ENCODE results near the gene EN1.

Gene EN1

DNA sequence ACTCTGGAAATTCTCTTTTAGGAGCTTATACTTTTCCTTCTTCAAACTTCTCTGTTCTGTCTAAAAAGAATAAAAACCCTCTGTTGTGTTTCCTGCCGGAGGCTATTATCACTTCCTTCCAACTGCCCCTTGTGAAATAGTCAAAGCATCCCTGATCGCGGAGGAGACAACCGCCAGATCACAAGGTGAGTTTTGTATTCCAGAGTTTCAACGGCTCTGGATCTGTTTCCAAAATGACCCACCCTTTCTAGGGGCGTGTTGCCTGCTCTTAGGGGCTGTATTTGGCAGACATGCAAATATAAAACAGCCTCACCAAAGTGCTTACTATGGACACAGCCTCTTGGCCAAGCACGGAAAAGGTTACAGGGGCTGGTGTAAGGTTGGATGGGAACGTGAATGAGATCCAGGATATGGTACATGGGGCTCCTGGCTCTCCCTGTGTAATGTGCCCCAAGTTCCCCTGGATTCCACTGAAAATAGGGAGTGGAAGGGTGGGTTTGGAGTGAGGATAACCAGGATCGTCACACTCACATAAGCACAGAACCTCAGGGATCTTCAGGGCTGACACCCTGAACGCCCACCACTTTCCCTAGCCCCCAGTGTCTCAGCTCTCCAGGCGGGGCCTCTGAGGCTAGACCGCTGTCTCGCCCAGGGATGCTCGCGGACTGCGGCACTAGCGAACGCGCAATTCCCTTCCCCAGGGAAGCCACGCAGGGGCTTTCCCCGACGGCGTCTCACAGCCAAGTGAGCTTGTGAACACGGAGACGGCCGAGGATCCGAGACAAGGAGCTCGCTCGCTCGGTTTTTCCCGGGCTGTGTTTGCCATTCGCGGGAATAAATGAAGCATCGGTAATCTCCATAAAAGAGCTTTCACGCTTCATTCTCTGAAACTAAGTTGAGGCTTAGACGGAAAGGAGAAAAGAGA lies 14.4 kb downstream of the EN1 start:
- Histone ChIP-seq H3K4me1 (ENCODE audit: control insufficient read depth, insufficient read depth, low read length) (peaks cover 30% of the 10 kb centered on the region), H3K36me3 (ENCODE audit: control insufficient read depth, insufficient read depth, low read length) (no peaks in the 10 kb centered on the region), H3K27ac (ENCODE audit: low read depth, low read length) (no peak overlapping the region), H3K27me3 (ENCODE audit: control insufficient read depth, insufficient read depth, low read length) (peaks cover 100% of the 10 kb centered on the region), H3K9me3 (ENCODE audit: control insufficient read depth, insufficient read depth, low read length) (no peaks in the 10 kb centered on the region), H3K9ac (ENCODE audit: low read depth, low read length) (no peak overlapping the region), H3K4me3 (ENCODE audit: low read depth, low read length) (peak overlapping the region; percentile 52)

- H3K36me3 ChIP-seq (ENCODE audit: control insufficient read depth, insufficient read depth, low read length), result no peaks in the 10 kb centered on the region
- no peak overlapping the region for H3K4me3 ChIP-seq (ENCODE audit: low read depth, low read length)
- peaks cover 97% of the 10 kb centered on the region for H3K27me3 ChIP-seq (ENCODE audit: control insufficient read depth, insufficient read depth, low read length)
- no peak overlapping the region for H3K27ac ChIP-seq (ENCODE audit: low read depth, low read length)
- no peak overlapping the region for H3K9ac ChIP-seq (ENCODE audit: low read depth, low read length)
- H3K9me3 ChIP-seq (ENCODE audit: control insufficient read depth, insufficient read depth, low read length), result no peaks in the 10 kb centered on the region
- peaks cover 30% of the 10 kb centered on the region for H3K4me1 ChIP-seq (ENCODE audit: control insufficient read depth, insufficient read depth, low read length)
Observed at GRCh38 chr2:118832071-118832790, 15.2 kb downstream of the EN1 start.

DNA sequence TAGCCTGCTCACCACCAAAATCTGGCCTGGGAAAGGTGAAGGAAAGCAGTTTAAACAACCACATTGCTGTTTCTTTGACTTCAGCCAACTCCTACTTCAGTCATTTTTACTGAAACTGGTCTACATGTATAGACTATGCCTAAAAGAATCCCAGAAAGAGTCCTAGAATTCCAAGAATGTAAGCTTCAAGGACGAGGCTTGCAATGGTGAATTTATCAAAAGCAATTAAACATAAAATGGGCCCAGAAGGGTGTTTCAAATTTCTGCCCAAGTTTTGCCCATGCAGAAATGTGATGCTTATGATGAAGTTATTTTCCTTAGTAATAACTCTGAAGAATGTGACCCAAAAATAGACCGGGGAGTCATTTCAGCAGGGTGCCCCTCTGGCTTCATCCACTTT lies 16.6 kb downstream of the EN1 start:
- Histone ChIP-seq H3K4me3 (ENCODE audit: low read depth, low read length) (no peak overlapping the region), H3K4me1 (ENCODE audit: control insufficient read depth, insufficient read depth, low read length) (peaks cover 24% of the 10 kb centered on the region), H3K9ac (ENCODE audit: low read depth, low read length) (no peak overlapping the region), H3K27me3 (ENCODE audit: control insufficient read depth, insufficient read depth, low read length) (peaks cover 89% of the 10 kb centered on the region), H3K27ac (ENCODE audit: low read depth, low read length) (no peak overlapping the region), H3K9me3 (ENCODE audit: control insufficient read depth, insufficient read depth, low read length) (no peaks in the 10 kb centered on the region), H3K36me3 (ENCODE audit: control insufficient read depth, insufficient read depth, low read length) (no peaks in the 10 kb centered on the region)

DNA sequence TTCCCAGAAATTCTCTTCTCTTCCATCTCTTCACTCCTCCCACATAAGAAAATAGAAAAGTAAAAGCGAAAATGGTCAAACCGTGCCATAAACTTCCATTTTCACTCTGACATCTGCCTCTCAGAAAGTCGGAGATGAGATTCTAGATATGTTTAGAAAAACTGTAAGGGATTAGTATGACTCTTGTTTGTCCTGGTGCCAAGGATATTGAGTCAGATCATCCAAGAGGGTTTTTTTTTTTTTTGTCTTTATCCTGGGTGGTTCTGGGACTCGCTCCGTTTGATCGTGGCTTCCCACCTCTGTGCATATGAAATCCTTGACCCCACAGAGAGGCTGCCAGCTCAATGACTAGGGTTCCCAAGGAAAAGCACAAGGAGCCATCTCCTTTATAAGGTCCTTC lies 17.3 kb downstream of the EN1 start:
- no peaks in the 10 kb centered on the region for H3K9me3 ChIP-seq (ENCODE audit: control insufficient read depth, insufficient read depth, low read length)
- H3K4me3 ChIP-seq (ENCODE audit: low read depth, low read length), result no peak overlapping the region
- no peaks in the 10 kb centered on the region for H3K36me3 ChIP-seq (ENCODE audit: control insufficient read depth, insufficient read depth, low read length)
- no peak overlapping the region for H3K27ac ChIP-seq (ENCODE audit: low read depth, low read length)
- H3K27me3 ChIP-seq (ENCODE audit: control insufficient read depth, insufficient read depth, low read length), result peaks cover 87% of the 10 kb centered on the region
- H3K9ac ChIP-seq (ENCODE audit: low read depth, low read length), result no peak overlapping the region
- peaks cover 22% of the 10 kb centered on the region for H3K4me1 ChIP-seq (ENCODE audit: control insufficient read depth, insufficient read depth, low read length)

DNA sequence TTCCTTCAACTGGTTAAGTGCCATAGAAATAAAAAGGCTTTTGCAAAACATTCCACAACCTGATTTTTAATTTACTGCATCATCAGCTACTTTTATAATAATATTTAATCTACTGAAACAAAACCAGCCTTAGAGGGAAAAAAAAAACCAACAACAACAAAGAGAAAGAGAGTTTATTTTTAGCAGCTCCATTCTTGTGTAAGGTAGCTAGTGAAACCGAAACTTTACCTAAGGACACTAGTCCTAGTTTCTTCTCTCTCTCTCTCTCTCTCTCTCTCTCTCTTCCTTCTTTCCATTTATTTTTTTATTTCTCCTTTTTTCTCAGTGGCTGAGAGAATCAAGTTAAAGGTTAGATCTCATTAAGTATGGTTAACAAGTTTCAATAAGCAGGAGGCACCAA lies 21.4 kb downstream of the EN1 start:
- no peak overlapping the region for H3K9ac ChIP-seq (ENCODE audit: low read depth, low read length)
- peaks cover 46% of the 10 kb centered on the region for H3K27me3 ChIP-seq (ENCODE audit: control insufficient read depth, insufficient read depth, low read length)
- H3K36me3 ChIP-seq (ENCODE audit: control insufficient read depth, insufficient read depth, low read length), result no peaks in the 10 kb centered on the region
- H3K9me3 ChIP-seq (ENCODE audit: control insufficient read depth, insufficient read depth, low read length), result no peaks in the 10 kb centered on the region
- H3K4me3 ChIP-seq (ENCODE audit: low read depth, low read length), result no peak overlapping the region
- no peak overlapping the region for H3K27ac ChIP-seq (ENCODE audit: low read depth, low read length)
- H3K4me1 ChIP-seq (ENCODE audit: control insufficient read depth, insufficient read depth, low read length), result peaks cover 6% of the 10 kb centered on the region; the same call in 1 of the 2 replicates

DNA sequence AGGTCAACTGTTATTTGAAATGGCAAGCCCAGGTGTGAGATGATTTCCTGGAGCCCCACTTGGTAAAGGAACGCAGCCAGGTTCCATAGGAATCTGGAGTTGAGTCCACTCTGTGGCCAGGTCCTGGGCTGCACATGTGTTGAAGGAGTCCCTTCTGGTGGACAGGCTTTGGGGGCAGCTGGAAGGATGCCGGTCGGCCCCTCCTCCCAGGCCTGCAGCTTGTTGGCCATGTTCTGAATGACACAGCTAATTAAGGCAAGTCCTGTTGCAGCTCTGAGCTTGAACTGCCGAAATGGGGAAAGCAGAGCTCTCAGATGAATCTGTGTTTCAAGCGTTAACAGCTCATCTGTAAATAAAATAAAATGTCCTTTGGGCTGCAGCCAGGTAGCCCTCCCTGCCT lies 23.8 kb downstream of the EN1 start:
- Histone ChIP-seq H3K27ac (ENCODE audit: low read depth, low read length) (no peak overlapping the region), H3K9me3 (ENCODE audit: control insufficient read depth, insufficient read depth, low read length) (no peaks in the 10 kb centered on the region), H3K9ac (ENCODE audit: low read depth, low read length) (no peak overlapping the region), H3K4me3 (ENCODE audit: low read depth, low read length) (no peak overlapping the region), H3K4me1 (ENCODE audit: control insufficient read depth, insufficient read depth, low read length) (peaks cover 6% of the 10 kb centered on the region; the same call in 1 of the 2 replicates), H3K36me3 (ENCODE audit: control insufficient read depth, insufficient read depth, low read length) (no peaks in the 10 kb centered on the region), H3K27me3 (ENCODE audit: control insufficient read depth, insufficient read depth, low read length) (peaks cover 22% of the 10 kb centered on the region)

GRCh38 chr2:118822572-118822971 lies 24.9 kb downstream of the EN1 start:
- Histone ChIP-seq H3K27ac (ENCODE audit: low read depth, low read length) (no peak overlapping the region), H3K4me1 (ENCODE audit: control insufficient read depth, insufficient read depth, low read length) (peaks cover 6% of the 10 kb centered on the region; the same call in 1 of the 2 replicates), H3K27me3 (ENCODE audit: control insufficient read depth, insufficient read depth, low read length) (peaks cover 15% of the 10 kb centered on the region; the same call in 1 of the 2 replicates), H3K4me3 (ENCODE audit: low read depth, low read length) (no peak overlapping the region), H3K36me3 (ENCODE audit: control insufficient read depth, insufficient read depth, low read length) (no peaks in the 10 kb centered on the region), H3K9ac (ENCODE audit: low read depth, low read length) (no peak overlapping the region), H3K9me3 (ENCODE audit: control insufficient read depth, insufficient read depth, low read length) (no peaks in the 10 kb centered on the region)

- Histone ChIP-seq H3K27me3 (ENCODE audit: control insufficient read depth, insufficient read depth, low read length) (peaks cover 14% of the 10 kb centered on the region; the same call in 1 of the 2 replicates), H3K4me3 (ENCODE audit: low read depth, low read length) (no peak overlapping the region), H3K4me1 (ENCODE audit: control insufficient read depth, insufficient read depth, low read length) (peaks cover 6% of the 10 kb centered on the region; the same call in 1 of the 2 replicates), H3K9ac (ENCODE audit: low read depth, low read length) (no peak overlapping the region), H3K9me3 (ENCODE audit: control insufficient read depth, insufficient read depth, low read length) (no peaks in the 10 kb centered on the region), H3K36me3 (ENCODE audit: control insufficient read depth, insufficient read depth, low read length) (no peaks in the 10 kb centered on the region), H3K27ac (ENCODE audit: low read depth, low read length) (no peak overlapping the region)
Observed at GRCh38 chr2:118822015-118822414, 25.4 kb downstream of the EN1 start.

GRCh38 chr2:118817469-118817868 lies 30.0 kb downstream of the EN1 start:
- Histone ChIP-seq H3K27me3 (ENCODE audit: control insufficient read depth, insufficient read depth, low read length) (peaks cover 14% of the 10 kb centered on the region; the same call in 1 of the 2 replicates), H3K27ac (ENCODE audit: low read depth, low read length) (no peak overlapping the region), H3K9me3 (ENCODE audit: control insufficient read depth, insufficient read depth, low read length) (no peaks in the 10 kb centered on the region), H3K4me1 (ENCODE audit: control insufficient read depth, insufficient read depth, low read length) (peaks cover 29% of the 10 kb centered on the region), H3K9ac (ENCODE audit: low read depth, low read length) (no peak overlapping the region), H3K4me3 (ENCODE audit: low read depth, low read length) (no peak overlapping the region), H3K36me3 (ENCODE audit: control insufficient read depth, insufficient read depth, low read length) (no peaks in the 10 kb centered on the region)

GRCh38 chr2:118816669-118817068 lies 30.8 kb downstream of the EN1 start:
- Histone ChIP-seq H3K27me3 (ENCODE audit: control insufficient read depth, insufficient read depth, low read length) (peaks cover 15% of the 10 kb centered on the region; the same call in 1 of the 2 replicates), H3K4me1 (ENCODE audit: control insufficient read depth, insufficient read depth, low read length) (peaks cover 26% of the 10 kb centered on the region), H3K4me3 (ENCODE audit: low read depth, low read length) (no peak overlapping the region), H3K9me3 (ENCODE audit: control insufficient read depth, insufficient read depth, low read length) (no peaks in the 10 kb centered on the region), H3K36me3 (ENCODE audit: control insufficient read depth, insufficient read depth, low read length) (no peaks in the 10 kb centered on the region), H3K9ac (ENCODE audit: low read depth, low read length) (no peak overlapping the region), H3K27ac (ENCODE audit: low read depth, low read length) (no peak overlapping the region)

DNA sequence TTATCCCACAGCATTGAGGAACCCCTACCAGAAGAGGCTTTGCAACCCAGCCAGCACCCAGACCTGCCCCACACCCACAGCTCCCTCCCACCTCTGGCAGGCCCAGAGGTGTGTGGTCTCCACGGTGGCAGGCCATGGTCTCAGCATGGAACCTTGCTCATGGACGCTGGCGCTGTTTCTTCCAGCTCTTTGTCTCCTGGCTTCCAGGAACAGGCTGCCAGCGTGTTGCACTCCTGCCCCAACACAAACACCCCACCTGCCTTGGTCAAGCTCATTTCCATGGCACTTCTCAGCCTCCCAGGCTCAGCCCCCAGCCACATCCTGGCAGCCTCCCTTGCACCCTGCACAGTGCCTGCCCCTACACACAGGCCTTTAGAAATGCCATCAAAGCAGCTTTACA lies 31.7 kb downstream of the EN1 start:
- Histone ChIP-seq H3K9ac (ENCODE audit: low read depth, low read length) (no peak overlapping the region), H3K36me3 (ENCODE audit: control insufficient read depth, insufficient read depth, low read length) (no peaks in the 10 kb centered on the region), H3K27ac (ENCODE audit: low read depth, low read length) (no peak overlapping the region), H3K27me3 (ENCODE audit: control insufficient read depth, insufficient read depth, low read length) (peaks cover 15% of the 10 kb centered on the region; the same call in 1 of the 2 replicates), H3K4me3 (ENCODE audit: low read depth, low read length) (no peak overlapping the region), H3K9me3 (ENCODE audit: control insufficient read depth, insufficient read depth, low read length) (no peaks in the 10 kb centered on the region), H3K4me1 (ENCODE audit: control insufficient read depth, insufficient read depth, low read length) (peaks cover 26% of the 10 kb centered on the region)
